G401.6 (cell line): ENCODE data around the gene PGLYRP4.

Source experiments
- FAIRE-seq: peaks from 2 replicates; lab custom pipeline; 2012; peaks lifted over from hg19 to GRCh38; lab: Jason Lieb, UNC

Gene PGLYRP4, protein sequence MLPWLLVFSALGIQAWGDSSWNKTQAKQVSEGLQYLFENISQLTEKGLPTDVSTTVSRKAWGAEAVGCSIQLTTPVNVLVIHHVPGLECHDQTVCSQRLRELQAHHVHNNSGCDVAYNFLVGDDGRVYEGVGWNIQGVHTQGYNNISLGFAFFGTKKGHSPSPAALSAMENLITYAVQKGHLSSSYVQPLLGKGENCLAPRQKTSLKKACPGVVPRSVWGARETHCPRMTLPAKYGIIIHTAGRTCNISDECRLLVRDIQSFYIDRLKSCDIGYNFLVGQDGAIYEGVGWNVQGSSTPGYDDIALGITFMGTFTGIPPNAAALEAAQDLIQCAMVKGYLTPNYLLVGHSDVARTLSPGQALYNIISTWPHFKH

DNA sequence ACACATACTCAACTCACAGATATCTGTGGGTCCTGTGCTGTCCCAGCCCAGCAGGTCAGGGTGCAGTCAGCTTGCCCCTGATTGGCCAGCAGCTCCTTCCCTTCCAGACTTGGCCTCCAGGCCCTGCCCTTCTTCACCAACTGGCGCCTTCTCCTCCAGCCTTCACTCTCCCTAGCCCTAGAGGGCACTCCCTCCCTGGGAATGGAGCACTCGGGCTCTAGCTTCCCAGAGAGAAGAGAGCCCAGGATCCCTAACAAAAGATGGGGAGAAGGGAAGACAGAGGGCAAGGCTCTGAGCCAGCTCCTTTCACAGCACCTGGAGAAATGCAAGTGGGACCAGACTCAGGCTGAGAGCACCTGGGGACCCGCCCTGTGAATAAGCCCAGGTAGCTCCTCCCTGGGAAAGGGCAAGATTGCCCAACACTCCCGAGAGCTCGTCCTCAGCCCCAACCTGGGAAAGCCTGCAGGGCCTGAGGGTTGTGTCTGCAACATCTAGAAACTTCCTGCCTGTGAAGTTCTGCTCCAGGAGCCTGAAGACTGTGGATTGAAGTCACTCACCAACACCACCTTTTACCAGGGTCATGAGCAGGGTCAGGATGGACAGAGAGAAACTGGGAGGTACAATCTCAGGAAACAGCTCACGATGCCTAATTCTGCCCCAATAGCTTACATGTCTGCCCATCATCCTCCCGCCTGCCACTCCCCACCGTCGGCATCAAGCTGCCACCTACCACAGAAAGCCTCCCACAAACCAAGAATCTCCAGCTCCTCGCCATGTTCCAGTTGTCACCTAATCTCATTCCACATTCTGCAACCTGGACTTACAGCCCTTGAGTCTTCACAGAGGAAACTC is at the start of gene PGLYRP4:
PGLYRP4 (minus strand) TSS at position 331 of the 852 bp plus-strand sequence. CDS start 909 bp downstream, outside the sequence.
- no peak for FAIRE-seq

DNA sequence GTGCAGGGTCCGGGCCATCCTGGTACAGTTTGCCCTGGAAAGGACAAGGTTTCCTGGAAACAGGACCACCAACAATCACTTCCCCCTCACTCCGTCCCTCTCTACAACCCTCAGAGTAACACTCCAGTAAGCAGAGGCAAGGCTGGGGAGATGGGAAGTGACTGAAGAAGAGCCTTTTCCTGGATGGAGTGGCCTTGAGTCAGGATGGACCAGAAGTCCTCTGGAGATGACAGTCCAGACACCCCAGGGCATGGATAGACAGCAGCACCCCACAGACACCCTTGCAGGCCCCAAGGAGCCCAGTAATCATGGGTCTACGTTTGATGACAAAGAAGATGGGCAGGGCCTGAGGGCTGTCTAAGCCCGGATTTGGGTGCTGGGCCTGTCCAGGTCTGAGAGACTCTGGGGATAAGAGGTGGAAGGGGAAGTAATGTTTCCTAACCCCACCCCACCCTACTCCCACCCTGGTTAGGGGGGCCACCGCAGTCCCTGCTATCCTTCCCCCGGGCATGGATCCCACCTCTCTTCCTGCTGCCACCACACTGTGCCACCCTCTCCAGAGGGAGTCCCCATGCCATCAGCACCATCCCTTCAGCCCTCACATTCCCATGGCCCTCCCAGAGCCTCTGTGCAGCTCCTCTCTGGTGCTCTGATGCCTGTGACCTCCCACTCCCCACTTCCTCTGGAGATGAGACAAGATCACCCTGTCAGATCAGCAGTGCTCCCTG is 49.4 kb upstream of the PGLYRP4 start:
- FAIRE-seq, result no peak

DNA sequence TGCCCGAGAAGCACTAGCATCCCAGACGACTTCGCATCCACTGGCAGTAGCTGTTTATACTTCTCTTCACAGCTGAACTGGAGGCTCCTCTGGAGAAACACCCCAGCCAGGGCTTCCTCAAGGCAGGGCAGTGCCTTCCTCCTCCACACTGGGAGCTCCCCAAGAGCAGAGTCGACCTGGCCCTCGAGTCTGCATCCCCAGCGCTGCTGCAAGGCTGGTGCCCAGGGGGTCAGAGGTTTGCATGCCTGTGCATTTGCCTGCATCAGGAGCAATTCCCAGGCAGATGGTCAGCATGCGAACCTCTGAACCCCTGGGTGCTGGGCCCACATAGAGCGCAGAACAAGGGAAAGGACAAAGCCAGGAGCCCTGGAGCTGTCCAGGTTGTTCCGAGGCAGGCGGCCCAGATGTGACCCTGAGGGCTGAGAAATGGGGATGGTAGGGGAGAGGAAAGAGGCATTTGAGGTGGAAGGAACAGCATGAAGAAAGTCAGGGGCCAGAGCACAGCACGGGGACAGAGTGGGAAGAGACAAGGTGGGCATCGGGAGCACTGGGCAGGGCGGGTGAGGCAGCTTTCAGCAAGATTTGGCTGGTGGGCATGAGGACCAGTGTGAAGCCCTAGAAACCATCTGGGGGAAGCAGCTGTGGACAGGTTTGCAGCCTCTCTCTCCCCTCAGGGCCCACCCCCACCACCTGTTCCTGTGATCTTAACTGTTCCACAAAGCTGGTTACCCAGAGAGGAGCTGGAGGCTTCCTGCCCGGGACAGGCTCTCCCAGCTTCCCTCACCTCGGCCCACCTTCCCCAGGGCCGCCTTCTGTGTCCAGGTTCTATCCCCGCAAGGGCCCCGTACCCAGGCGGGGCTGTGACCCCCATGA is 48.6 kb upstream of the PGLYRP4 start:
- no peak for FAIRE-seq

DNA sequence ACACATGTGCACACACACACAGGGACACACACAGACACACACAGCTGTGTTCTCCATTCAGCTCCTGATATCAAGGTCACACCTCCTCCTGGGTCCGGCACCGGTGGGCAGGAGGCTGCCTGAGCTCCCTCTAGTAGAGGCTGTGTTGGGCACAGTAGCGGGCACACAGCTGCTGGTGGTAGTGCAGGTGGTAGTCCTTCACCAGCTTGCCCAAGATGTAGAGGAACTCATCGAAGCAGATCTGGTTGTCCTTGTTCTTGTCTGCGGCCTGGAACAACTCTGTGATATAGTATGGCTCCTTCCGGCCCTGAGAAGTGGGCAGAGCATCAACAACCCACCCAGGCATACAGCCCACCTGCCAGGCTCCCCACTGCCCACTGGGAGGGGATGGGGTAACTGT is 47.8 kb upstream of the PGLYRP4 start:
- no peak for FAIRE-seq

DNA sequence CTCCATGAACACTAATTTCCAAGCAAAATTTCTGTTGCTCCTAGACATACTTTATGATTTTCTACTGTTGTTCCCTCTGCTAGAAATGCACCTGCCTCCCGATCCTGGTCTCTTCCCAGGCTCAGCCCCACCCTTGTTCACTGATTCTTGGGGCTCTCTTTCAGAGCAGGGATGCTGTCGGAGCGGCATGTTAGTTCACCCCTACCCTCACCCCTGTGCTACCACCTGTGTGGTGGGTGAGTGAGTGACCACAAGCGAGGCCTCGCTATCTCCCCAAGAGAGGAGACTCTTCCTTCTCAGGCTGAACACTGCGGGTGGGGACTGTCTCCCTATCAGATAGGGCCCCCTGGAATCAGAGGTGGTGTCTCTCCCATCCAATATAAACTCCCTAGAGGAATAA is 47.1 kb upstream of the PGLYRP4 start:
- no peak for FAIRE-seq

DNA sequence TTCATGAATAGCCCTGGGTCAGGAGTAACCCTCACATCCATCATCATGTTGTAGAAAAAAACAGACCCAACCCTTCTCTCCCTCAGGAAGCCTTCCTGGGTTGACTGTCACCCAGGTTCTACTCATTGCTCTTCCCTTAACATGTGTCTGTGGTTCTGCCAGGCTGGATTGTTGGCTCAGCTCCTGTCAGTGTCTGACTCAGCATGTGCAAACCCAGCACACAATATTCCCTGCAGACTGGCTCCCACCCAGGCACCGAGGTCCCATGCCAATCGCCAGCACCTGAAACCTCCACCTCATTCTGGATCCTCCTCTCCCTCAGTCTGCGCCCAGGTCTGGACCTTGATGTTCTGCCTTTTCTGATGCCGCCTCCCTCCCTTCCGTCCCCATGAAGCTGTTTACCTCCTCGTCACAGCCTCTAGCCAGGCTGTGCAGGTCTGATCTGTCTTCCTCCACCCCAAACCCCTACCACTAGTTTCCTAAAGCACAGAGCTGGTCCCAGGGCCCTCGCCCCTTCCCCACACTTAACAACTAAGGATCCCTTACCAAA is 46.6 kb upstream of the PGLYRP4 start:
- FAIRE-seq, result no peak

DNA sequence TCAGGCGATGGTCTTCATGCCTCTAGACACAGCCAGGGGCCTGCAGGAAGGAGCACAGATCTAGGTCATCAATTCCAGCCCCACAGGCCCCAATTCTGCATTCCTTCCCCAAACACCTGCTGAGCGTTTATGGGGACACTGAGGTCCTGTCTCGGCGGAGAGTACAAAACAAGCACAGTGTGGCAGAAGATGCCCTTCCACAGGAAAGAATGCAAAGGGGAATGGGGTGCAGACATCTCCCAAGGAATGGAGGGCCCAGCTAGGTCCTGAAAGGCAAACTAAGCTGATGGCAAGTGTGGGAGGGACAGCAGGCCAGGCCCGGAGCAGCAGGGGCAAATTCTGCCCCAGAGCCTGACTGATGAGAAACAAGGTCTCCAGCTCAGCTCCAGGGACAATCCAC is 45.8 kb upstream of the PGLYRP4 start:
- FAIRE-seq, result no peak

DNA sequence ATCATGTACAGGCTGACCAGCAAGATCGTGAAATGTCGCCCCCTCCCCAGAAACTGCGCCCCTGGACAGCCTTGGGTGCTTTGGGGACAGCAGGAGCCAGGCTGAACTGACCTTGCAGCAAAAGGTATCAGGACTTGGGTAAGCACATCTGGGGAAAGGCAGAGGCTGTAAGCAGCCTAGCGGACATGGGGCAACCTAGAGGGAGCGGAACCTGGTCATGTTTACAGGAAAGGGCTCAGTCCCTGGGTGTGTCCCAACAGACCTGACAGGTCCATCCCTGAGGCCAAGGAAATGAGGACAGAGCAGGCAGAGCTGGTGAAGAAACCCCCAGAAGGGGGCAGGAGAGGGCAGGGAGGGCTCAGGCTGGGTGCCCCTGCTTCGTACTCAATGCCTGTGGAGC is 45.3 kb upstream of the PGLYRP4 start:
- FAIRE-seq, result no peak

DNA sequence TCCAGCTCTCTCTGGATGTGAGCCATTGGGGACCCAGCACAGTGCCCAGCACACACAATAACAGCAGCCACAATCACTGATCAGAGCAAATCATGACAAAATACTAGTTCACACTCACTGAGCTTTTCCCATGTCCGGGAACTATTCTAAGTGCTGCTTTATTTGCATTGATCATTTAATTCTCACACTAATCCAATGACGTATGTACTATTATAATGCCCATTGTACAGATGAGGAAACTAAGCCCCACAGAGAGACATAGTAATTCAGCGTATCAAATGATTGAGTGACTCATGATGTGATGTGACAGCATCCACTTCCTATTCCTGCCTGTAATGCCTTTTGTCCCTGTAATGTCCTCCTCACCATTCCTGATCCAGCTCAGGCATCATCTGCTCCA is 44.2 kb upstream of the PGLYRP4 start:
- FAIRE-seq, result no peak

DNA sequence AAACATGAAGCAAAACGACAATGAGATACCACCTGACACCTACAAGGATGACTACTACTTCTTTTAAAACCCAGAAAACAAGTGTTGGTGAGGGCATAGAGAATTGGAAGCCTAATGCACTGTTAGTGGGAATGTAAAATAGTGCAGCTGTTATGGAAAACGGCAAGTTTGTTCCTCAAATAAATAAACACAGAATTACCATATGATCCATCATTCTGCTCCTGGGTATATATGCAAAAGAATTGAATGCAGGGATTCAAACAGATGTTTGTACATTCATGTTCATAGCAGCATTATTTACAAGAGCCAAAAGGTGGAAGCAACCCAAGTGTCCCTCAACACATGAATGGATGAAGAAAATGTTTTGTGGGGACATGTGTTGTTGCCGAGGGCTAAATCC is 43.6 kb upstream of the PGLYRP4 start:
- no peak for FAIRE-seq

DNA sequence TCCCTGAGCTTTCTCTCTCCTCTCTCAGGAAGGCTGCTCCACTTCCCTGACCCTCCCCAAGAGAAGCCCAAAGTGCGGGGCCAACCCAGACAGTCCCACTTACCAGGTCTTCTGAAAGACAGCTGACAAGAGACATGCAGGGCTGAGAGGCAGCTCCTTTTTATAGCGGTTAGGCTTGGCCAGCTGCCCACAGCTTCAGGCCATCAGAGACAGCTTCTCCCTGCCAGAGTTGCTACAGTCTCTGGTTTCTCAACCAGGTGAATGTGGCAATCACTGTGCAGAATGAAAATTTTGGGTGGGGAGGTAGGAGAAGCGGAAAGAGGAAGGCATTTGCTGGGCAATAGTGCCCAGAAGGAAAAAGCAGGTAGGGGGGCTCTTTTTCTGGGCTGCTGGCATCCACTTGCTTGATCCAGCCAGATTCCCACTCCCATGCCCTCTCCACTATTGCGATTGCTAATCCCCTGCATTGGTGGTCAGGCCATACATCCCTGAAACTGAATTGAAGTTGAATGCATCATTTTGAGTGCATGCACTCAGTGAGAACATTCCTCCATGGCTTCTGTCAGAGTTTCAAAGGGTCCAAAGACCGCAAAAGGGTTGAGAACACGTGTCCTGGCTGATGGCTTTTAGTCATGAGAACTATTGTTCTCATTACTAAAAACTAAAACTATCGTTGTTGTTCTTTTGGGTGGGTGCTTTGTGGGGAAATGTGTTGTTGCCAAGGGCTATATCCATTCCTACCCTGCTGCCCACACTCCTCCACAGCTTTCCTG is 42.5 kb upstream of the PGLYRP4 start, which contains the start of gene S100A8:
S100A8 (minus strand) TSS at position 136 of the 773 bp plus-strand sequence. CDS start 538 bp downstream, outside the sequence.
- FAIRE-seq, result no peak

DNA sequence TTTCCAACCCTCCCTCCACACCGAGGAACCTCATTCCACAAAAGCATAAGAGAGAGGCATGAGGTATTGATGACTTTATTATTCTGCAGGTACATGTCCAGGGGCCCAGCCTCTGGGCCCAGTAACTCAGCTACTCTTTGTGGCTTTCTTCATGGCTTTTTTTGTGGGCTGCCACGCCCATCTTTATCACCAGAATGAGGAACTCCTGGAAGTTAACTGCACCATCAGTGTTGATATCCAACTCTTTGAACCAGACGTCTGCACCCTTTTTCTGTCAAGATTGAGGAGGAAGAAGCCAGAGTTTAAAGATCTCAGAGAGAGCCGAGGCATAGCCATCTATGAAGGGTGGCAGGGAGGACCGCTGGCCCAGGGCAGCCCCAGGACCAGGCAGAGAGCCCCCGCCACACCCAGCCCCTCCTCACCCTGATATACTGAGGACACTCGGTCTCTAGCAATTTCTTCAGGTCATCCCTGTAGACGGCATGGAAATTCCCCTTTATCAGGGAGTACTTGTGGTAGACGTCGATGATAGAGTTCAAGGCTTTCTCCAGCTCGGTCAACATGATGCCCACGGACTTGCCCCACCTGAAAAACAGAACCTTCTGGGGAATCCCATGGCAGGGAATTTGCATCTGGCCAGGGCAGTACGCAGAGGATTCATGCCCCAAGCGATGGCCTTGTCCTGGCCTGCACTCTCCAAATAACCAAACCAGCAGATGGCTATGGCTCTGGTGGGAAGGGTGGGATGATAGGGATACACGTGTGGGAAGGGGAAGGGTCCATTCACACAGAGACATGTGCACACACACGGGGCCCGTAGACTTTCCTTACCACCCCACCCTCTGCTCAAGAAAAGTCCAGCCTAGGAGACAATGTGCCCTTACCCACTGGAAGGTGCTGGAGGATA is 41.6 kb upstream of the PGLYRP4 start:
- no peak for FAIRE-seq

DNA sequence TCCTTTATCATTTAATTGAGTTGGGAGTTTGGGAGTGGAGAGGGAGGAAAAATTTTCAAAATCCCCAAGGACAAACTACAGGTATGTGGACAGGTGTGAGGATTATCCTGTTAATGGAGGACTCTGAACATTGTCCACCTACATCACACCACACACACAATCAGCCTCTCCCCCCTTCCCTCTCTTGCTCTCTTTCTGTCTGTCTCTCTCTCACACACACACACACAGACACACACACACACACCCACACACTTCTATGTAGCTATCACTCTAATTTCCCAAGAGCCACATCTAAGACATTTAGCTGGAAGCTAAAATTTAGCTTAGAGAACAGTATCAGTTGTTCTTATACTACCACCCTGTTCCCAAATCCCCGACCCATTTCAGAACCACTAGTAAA is 40.8 kb upstream of the PGLYRP4 start:
- FAIRE-seq, result no peak

DNA sequence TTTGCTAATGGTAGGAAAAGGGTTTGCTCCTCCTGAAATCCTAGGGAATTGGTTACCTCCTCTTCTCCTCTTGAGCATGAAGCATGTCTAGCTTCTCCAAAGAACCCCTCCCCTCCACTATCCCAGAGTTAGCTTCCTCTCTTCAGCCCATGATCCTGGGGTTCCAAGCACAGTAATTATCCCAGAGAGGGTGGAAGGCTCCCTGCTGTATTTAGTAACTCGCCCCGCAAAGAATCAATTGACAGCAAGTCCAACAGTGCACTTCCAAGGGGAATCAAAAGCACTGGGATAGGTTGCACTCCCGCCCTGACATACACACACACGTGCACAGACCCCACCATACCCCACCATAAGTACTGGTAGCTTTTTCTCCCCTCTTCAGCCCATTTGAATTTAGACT is 39.1 kb upstream of the PGLYRP4 start:
- no peak for FAIRE-seq

DNA sequence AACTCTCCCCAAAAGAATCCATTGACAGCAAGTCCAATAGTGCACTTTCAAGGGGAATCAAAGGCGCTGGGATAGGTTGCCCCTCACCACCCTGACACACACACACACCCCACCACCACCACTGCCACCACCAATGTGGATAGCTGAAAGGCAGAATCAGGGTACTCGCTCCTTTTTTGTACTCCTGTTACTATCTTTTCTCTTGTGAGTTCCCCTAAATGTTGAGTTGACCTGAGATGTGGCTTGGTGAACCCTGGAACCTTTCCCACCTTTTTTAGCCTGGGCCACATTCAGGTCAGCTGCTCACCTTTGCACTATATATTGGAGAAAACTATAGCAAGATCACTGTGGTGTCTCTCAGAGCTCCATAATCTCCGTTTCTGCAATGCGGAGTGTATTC is 38.4 kb upstream of the PGLYRP4 start:
- no peak for FAIRE-seq

DNA sequence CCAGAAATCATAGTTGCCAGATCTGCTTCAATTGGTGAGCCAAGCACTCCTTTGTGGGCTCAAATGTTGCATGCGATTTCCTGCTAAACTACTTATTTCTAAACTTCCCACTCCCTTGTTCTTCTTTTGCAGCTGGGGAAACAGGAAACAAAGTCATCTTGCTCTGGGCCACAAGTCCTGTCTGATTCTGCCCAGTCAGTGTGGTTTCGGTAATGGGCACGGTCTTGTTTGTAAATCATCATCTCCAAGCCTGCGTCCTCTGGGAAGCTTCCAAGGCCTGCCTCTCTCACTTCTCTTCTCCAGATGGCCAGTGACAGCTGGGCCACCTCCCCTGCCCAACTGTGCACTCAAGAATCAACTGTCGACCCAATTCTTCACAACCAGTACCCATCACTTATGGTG is 37.9 kb upstream of the PGLYRP4 start:
- no peak for FAIRE-seq

DNA sequence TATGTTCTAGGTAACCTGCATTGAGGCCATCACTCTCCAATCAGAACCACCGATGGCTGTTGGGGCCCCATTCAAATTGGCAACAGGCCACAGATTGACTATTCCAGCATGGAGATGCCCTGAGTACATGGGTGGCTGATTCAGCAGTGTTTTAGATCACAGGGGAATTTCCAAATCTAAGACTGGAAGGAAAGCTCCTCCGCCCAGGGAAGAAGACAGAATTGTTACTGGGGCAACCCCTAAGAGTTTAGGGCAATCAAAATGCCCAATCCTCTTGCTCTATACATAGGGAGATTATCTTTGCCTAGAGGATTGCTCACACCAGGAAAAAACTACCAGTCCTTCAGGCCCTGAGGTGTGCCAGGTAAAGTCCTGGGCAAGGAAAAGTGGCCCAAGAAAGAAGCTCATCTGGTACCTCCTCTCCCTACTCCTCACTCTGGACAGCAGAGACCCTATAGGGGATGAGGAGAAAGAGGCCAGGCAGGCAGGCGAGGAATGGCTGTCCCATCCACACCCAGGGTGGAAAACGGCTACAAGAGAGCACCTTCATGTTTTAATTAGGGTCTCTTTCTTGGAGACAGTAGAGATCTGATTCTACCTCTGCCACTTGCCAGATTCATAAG is 36.4 kb upstream of the PGLYRP4 start:
- no peak for FAIRE-seq

DNA sequence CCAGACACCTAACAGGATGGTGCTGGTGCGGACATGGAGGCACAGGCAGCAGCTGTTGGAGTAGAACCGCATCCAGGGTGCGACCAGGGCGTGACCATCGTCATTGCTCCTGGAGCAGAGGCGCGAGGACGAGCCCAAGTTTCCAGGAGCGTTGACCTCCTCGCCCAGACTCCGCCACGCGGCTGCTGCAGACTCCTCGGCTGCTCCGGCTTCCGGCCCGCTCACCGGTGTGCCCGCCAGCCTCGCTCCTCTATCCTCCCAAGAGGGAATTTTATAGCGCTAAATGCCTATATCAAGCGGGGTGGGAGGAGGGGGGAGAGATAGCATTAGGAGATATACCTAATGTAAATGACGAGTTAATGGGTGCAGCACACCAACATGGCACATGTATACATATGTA is 32.1 kb upstream of the PGLYRP4 start:
- FAIRE-seq, result no peak

DNA sequence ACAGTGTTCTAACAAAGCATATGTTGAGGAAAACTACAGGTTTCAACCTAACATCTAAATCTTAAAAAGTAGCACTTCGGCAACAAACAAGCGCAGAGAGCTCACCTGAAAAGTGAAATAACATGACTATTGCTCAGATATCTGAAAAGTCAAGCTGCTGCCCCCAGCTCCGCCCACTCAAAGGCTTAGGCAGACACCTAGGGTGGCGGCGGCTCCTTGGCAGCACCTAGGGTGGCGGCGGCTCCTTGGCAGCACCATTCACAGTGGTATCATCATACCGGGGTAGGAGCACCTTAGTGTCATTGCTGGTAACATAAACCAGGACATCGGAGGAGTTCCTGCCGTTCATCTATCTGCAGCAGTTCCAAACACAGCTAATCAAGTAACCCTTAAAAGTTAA is 30.9 kb upstream of the PGLYRP4 start:
- no peak for FAIRE-seq
